Ovary (tissue), 3 donors: ENCODE results near the gene OCLN.
"Not testable (repeated sequence)": the region's sequence is repeated elsewhere in the genome, so short reads cannot be mapped to it uniquely, and the experiment has no call there.

ENCODE experiments used
- CTCF ChIP-seq, 3 donors: fragments of 450-650 bp in 2 of 3; fragments of 200-600 bp in 1 of 3; IDR thresholded peaks; one replicate each; pipeline versions ENCODE4 v1.5.1 to v1.8.0; 2016 to 2022; ENCODE audit warnings: antibody characterized with exemption in 3 of 3, mild to moderate bottlenecking in 1 of 3
- POLR2A ChIP-seq: fragments of 450-650 bp; IDR thresholded peaks from one replicate; pipeline ENCODE4 v1.6.1; 2017; ENCODE audit warnings: antibody characterized with exemption, mild to moderate bottlenecking, moderate library complexity
- donor health status: DM: no; HTN: no; CAD: no.

DNA sequence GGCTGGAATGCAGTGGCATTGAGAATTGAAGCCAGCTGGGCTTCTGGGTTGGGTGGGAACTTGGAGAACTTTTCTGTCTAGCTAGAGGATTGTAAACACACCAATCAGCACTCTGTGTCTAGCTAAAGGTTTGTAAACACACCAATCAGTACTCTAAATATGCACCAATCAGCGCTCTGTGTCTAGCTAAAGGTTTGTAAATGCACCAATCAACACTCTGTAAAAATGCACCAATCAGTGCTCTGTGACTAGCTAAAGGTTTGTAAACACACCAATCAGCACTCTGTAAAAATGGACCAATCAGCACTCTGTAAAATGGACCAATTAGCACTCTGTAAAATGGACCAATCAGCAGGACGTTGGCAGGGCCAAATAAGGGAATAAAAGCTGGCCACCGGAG is 26.2 kb upstream of the OCLN start:
- TF ChIP-seq CTCF (IDR thresholded peaks at IDR 0.05); POLR2A: not testable (repeated sequence)
